MV-4-11 (cell line): ENCODE data around the gene ERVH48-1.
A peak's percentile ranks its signal among the peaks of the same experiment; 100 is the strongest.
"Not testable (repeated sequence)": the region's sequence is repeated elsewhere in the genome, so short reads cannot be mapped to it uniquely, and the experiment has no call there.

Experiments used
- DNase-seq: peaks from one replicate; lab custom pipeline; 2025; lab: John Stamatoyannopoulos, UW

ERVH48-1 gene

DNA sequence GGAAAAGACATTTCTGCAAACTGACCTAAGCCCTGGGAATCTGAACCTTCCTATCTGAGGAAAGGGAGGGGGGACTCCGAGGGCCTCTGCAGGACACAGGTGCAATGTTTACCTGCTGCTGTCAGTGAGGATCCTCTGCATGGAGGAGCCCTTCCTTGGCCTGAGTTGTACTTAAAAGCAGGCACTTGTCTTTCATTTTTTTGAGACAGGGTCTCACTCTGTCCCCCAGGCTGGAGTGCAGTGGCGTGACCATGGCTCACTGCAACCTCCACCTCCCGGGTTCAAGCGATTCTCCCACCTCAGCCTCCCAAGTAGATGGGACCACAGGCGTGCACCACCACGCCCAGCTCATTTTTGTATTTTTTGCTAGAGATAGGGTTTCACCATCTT lies 13.2 kb upstream of the ERVH48-1 start:
- not testable (repeated sequence) for DNase-seq

GRCh38 chr21:42937960-42938605 lies 12.7 kb upstream of the ERVH48-1 start:
- no peak for DNase-seq

GRCh38 chr21:42937034-42937940 lies 11.9 kb upstream of the ERVH48-1 start:
- DNase-seq: peak; percentile 8

DNA sequence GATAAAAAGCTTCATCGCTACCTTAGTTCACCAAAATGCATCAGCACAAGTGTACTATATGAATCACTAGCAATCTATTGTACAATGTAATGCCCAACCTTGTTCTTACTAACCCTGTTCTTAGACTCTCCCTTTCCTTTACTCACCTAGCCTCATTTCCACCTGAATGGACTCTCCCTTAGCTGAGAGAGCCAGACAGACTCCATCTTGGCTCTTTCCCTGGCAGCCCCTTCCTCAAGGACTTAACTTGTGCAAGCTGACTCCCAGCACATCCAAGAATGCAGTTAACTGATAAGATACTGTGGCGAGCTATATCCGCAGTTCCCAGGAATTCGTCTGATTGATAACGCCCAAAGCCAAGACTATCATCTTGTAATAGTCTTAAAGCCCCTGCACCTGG lies 10.9 kb upstream of the ERVH48-1 start:
- DNase-seq: not testable (repeated sequence)

DNA sequence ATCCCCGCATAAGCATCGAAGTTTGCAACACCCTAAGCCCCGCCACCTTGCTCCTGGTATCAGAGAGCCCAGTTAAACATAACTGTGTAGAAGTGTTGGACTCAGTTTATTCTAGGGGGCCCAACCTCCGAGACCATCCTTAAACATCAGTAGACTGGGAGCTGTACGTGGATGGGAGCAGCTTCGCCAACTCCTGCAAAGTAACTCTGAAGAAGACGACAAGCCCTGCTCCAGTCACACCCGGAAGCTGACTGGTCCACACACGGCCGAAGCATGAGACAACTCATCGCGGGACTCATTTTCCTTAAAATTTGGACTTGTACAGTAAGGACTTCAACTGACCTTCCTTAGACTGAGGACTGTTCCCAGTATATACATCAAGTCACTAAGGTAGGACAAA lies 8.5 kb upstream of the ERVH48-1 start:
- DNase-seq: not testable (repeated sequence)

GRCh38 chr21:42933137-42933970 lies 7.9 kb upstream of the ERVH48-1 start:
- DNase-seq: not testable (repeated sequence)

DNA sequence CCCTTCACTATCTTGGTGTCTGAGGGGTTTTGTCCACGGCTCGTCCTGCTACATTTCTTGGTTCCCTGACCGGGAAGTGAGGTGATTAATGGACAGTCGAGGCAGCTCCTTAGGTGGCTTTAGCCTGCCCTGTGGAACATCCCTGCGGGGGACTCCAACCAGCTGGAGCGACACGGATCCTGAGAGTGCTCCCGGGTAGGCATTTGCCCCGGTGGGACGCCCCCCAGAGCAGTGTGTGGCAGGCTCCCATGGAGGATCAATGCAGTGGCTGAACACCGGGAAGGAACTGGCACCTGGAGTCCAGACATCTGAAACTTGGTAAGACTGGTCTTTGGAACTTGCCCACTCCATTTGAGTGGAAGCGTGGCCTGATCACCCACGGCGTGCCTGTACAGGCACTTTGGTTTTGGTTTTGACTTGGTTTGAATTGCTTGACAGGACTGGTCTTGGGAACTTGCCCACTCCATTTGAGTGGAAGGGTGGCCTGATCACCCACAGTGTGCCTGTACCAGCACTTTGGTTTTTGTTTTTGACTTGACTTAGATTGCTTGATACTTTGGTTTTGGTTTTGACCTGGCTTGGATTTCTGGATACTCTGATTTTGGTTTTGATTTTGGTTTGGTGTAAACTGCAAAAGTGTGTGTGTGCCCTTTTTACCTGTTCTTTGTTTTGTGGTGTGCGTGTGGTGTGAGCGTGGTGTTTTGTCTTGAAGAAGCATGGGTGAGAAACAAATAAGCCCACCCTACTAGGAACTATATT lies 7.1 kb upstream of the ERVH48-1 start:
- not testable (repeated sequence) for DNase-seq

DNA sequence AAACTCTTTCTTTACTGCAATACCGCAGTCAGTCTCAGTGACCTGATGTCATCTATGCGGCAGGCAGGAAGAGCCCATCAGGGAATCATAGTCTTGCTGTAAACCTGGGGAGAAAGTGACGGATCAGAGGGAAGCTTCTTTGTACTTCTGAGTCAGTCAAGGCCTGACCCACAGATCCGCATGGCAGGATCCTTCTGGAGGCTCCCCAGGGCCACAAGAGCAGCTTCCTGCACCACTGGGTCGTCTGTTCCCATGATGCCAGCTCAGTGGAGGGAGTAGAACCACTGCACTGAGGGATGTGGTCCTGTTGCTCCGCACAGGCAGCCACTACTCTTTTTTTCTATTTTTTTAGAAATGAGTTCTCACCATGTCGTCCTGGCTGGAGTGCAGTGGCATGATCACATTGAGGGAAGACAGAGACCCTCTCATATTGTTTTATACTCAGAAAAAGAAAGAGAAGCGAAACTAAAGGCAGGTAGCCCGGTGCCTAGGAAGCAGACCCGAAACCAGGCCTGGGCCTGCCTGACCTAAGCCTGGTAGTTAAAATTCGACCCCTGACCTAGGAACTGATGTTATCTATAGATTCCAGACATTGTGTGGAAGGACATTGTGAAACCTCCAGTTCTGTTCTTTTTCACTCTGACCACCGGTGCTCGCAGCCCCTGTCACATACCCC lies 6.3 kb upstream of the ERVH48-1 start:
- no peak for DNase-seq

DNA sequence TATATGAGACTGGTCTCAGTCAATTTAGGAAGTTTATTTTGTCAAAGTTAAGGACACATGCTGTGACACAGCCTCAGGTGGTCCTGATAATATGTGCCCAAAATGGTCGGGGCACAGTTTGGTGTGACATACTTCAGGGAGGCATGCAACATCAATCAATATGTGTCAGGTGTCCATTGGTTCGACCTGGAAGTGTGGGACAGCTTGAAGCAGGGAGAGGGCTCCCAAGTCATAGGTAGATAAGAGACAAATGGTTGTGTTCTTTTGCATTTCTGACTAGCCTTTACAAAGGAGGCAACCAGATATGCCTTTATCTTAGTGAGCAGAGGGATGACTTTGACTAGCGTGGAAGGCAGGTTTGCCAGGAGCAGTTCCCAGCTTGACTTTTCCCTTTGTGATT lies 4.5 kb upstream of the ERVH48-1 start:
- no peak for DNase-seq

DNA sequence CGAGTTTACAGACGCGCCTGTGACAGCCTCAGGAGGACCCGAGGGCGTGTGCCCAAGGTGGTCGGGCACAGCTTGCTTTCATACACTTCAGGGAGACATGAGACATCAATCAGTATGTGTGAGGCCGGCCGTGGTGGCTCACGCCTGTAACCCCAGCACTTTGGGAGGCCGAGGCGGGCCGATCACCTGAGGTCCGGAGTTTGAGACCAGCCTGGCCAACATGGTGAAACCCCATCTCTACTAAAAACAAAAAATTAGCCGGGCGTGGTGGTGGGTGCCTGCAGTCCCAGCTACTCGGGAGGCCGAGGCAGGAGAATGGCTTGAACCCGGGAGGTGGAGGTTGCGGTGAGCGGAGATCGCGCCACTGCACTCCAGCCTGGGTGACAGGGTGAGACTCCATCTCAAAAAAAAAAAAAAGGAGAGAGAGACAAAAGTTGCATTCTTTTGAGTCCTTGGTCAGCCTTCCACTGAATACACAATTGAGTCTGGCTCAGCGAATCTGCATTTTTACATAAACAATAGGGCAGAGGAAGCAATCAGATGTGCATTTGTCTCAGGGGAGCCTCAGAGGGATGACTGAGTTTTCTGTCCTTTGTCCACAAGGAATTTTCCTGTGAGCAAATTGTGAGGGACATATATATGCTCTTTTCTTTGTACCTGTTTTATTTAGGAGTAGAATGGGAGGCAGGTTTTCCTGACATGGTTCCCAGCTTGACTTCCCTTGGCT lies 2.2 kb upstream of the ERVH48-1 start:
- not testable (repeated sequence) for DNase-seq

DNA sequence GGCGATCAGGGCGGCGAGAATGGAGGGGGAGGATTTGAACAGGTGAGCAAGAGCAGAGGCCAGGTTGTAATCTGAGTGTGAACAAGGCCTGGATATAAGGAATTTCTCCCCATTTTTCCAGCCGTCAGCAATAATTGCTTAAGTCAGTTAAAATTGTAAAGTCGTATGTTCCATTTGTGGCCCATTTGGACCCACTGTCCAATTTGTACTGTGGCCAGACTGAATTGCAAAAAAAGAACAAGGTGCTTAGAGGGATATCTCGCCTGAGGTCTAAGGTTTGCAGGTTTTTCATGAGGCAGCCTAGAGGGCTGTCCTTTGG lies 1.0 kb downstream of the ERVH48-1 start:
- DNase-seq: no peak

DNA sequence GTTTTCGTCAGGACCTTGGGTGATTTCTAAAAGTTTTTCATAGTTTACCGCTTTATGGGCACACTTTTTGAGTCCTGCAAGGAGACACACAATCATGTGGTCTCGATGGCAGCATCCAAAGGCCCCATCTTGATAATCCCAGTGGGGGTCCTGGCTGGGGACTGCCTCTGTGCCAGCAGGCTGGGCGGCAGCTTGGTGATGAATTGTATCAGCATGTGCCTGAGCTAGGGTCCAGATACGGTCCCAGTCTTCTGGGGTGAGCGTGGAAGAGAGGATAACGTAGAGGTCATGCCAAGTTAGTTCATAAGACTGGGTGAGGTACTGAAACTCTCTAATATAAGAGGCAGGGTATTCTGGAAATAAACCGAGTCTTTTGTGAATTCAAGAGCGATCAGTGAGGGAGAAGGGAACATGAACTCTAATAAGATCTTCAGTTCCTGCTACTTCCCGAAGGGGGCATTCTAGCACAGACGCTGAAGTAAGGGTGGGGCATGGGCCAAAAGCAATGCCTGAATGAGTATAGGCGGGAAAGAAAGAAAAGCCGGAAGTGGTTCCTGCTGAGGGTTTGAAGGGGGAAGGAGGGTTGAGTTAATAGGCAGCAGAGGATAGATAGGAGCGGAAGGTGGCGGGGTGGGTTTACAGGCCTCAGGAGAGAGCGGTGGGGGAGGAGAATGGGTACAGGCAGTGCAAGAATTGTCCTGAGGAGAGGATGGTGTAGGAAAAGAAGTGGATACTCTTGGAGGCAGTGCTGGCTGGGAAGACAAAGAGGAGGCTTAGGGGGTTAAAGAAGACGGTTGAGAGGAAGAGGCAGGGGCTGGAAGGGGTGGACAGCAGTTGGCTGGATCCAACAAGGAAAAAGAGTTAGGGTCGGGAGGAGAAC lies 1.6 kb downstream of the ERVH48-1 start:
- DNase-seq: peak; percentile 96

GRCh38 chr21:42922918-42923317 lies 2.5 kb downstream of the ERVH48-1 start:
- no peak for DNase-seq

DNA sequence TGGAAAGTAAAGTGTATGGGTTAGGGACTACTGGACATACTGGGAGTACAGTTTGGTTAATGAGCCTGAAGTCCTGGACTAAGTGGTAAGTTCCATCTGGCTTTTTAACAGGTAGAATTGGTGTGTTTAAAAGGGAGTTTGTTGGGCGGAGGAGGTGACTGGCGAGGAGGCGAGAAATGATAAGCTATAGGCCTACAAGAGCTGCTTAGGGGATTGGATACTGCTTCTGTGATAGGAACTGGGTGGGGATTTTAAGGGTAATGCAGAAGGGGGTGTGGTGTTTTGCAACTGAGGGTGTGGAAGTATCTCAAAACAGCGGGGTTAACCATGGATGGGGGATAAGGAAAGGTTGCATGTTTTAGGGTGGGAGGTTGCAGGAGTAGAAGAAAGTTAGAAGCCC lies 3.5 kb downstream of the ERVH48-1 start:
- DNase-seq: no peak

DNA sequence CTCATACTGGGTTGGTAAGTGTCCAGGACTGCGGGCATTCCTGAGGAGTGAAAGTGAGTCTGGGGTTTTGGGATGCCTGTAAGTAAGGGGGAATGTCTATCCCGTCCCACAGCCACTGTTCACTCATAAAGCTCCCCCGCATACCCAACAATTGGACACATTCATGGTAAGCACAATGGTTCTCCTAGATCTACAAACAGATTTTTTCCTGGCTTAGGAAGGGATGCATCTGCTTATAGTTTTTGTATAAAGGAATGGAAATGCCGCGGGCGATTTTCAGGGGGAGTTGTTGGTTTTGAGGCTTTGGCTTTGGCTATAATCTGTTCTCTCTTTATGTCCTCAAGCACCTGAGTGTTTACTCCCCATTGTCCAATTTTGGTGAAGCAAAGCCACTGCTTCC lies 7.1 kb downstream of the ERVH48-1 start:
- DNase-seq: no peak

GRCh38 chr21:42913476-42913875 lies 12.0 kb downstream of the ERVH48-1 start:
- no peak for DNase-seq

GRCh38 chr21:42911920-42912319 lies 13.5 kb downstream of the ERVH48-1 start:
- DNase-seq: not testable (repeated sequence)

- not testable (repeated sequence) for DNase-seq
Observed at GRCh38 chr21:42908484-42908883, 16.9 kb downstream of the ERVH48-1 start.

DNA sequence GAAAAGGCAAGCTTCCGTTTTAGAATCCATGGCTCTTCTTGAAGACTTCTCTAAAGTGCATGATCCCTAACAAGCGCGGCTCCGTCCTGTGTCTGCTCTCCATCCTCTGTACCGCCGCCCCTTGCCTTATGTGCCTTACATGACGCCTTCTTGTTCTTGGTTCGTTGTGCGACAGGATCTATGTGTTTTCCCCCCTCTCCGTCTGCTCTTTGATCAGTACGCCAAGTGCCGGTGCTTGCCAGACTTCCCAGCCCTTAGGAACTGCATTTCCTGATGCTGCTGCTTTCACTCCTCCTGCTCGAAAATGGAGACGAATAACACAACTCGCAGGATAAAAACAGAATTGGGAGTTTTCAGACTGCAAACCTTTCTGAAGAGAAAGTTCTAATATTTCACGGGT lies 19.2 kb downstream of the ERVH48-1 start:
- no peak for DNase-seq

DNA sequence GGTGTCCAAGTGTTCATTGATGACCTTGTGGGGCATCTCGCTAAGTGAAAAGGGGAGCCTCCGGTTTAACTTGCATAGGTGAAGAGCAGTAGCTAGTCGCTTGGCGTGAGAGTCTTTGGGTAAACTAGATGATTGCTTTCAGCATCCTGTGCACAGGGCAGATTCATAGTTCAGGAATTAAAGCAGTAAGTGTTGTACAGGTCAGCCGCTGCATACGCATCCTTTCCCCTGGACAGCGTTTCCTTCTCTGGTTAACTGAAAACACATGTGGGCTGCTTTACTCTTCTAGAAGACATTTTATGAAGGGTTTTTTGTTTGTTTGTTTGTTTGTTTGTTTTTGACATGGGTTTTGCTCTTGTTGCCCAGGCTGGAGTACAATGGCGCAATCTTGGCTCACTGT lies 20.2 kb downstream of the ERVH48-1 start:
- no peak for DNase-seq
